ENCODE measurements around the gene ADCY6.
A peak's percentile ranks its signal among the peaks of the same experiment; 100 is the strongest.

The ADCY6 gene

DNA sequence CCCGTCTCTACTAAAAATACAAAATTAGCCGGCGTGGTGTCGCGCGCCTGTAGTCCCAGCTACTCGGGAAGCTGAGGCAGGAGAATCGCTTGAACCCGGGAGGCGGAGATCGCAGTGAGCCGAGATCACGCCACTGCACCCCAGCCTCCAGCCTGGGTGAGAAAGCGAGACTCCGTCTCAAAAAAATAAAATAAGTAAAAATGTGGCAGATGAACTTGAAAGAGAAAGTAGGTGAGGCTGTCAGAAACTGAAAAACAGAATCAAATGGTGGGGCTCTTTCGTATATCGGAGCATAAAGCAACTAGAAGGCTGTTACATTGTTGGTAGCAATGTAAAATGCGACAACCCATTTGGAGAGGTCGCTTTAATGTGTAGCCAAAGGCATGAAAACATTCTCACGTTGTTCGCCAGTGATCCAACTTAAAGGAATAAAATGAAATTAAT lies 71.6 kb downstream of the ADCY6 start:
- Histone ChIP-seq H3K36me3 (ENCODE audit: control insufficient read depth, insufficient read depth, low read length) (peaks cover 16% of the 10 kb centered on the region), H3K9me3 (ENCODE audit: control insufficient read depth, low read length) (no peaks in the 10 kb centered on the region), H3K27ac (ENCODE audit: insufficient read depth, low read depth, low read length, poor library complexity, severe bottlenecking) (peak overlapping the region; percentile 95), H3K4me1 (ENCODE audit: control insufficient read depth, insufficient read depth, low read length) (peaks cover 7% of the 10 kb centered on the region), H3K4me3 (ENCODE audit: insufficient read depth, low read depth, low read length) (peak overlapping the region; percentile 98), H3K27me3 (ENCODE audit: control insufficient read depth, insufficient read depth, low read length, poor library complexity, severe bottlenecking) (no peaks in the 10 kb centered on the region)
- WGBS, 2 experiments, result 23% methylated on average over 21 of the region's 21 CpGs

- peak within 1 kb of the TSS; percentile 95 for H3K27ac ChIP-seq (ENCODE audit: insufficient read depth, low read depth, low read length, poor library complexity, severe bottlenecking)
- WGBS, 2 experiments, result 0 to 1% methylated on average over 61 of the region's 61 CpGs
- H3K4me3 ChIP-seq (ENCODE audit: insufficient read depth, low read depth, low read length), result peak within 1 kb of the TSS; percentile 98
- peaks cover 7% of the 10 kb centered on the region for H3K4me1 ChIP-seq (ENCODE audit: control insufficient read depth, insufficient read depth, low read length)
- no peaks in the 10 kb centered on the region for H3K9me3 ChIP-seq (ENCODE audit: control insufficient read depth, low read length)
- H3K36me3 ChIP-seq (ENCODE audit: control insufficient read depth, insufficient read depth, low read length), result peaks cover 20% of the 10 kb centered on the region
- H3K27me3 ChIP-seq (ENCODE audit: control insufficient read depth, insufficient read depth, low read length, poor library complexity, severe bottlenecking), result no peaks in the 10 kb centered on the region
These were observed 72.2 kb downstream of the ADCY6 start, which contains the start of gene CCNT1 for GRCh38 chr12:48716493-48717251. TSS of gene CCNT1 (minus strand) at chr12:48716707. CDS start at chr12:48716675, 32 bp downstream.
